Activated CD4-positive, alpha-beta T cell treated with anti-CD3 and anti-CD28 coated beads for 4 hours (primary cell): ENCODE data around the gene FXYD3.
"Not testable (repeated sequence)": the region's sequence is repeated elsewhere in the genome, so short reads cannot be mapped to it uniquely, and the experiment has no call there.

Experiments
- DNase-seq, 2 donors: peaks; one replicate each; pipeline ENCODE4 v3.0.0-alpha.2; 2020

FXYD3 gene

DNA sequence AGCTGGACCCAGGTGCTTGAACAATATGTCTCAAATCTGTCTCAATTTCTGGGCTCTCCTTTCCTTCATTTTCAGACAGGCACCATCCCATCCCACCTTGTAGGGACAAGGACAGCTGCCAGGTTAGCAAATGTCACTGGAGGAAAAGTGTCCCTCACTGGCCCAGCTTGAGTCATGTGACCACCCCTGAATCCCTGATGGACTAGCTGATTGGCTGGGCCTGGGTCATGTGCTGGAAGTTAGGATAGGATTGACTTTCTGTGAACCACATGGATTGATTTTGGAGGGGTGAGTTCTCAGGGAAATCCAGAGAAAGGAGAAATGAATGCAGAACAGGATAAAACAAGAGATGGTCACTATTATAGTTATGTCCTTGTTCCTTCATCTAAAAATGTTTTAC, 28.2 kb upstream of the FXYD3 start:
- DNase-seq, result no peak

DNA sequence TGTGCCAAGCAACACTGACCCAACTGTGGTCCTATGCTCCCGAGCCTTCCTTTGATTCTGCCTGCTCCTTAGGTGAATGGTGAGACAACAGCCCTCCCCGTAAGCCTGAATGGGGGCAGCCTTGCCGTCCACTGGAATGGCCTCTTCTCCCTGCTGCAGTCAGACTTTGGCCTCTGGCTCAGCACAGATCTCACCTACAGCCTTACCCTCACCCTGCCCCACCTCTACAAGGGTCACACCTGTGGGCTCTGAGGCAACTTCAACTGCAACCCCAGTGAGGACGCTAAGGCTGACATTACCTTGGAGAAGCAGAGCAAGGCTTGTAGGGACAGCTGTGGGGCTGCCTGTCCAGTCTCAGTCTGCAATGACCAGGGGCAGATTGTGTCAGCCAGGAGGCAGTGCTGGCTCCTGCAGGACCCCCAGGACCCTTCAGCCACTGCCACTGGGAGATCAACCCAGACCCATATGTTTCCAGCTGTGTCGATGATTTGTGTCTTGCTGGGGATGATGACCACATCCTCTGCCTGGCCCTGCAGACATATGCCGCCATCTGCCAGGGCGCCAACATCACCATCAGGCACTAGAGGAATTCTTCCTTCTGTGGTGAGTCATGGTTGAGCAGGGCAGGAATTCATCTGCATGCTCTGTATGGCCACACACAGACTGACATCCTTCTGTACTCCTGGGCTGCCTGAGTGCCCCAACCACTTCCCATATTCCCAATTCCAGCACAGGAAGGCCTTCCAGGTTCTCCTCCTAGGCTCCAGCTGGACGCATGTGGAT, 27.3 kb upstream of the FXYD3 start:
- no peak for DNase-seq

DNA sequence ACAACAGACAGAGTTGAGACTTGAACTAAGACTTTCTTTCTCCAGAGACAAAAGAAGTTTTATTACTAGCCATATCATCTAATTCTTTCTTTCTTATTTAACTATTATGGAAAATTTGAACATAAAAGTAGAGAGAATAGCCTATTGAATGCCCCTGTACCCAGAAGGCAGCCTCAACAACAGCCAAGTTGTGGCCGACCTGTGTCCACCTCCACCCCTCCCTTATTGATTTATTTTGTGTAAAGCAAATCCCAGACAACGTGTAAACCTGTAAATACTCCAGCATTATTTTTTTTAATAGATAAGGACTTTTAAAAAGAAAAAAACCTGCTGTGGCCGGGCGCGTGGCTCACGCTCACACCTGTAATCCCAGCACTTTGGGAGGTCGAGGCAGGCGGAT, 26.1 kb upstream of the FXYD3 start:
- no peak for DNase-seq

DNA sequence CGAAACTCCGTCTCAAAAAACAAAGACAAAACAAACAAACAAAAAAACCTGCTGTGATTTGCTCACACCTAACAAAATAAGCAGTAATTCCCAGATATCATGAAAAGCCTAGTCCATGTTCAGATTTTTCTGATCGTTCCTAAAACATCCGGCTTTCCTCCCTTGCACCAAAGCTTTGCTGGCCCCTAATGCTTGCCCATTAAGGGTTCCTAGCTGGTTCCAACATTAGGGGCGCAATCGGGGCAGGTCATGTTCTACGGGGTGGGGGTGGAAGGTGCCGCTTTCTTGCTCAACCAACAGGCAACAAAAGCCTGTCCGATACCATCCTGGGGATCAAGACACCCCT, 25.5 kb upstream of the FXYD3 start:
- DNase-seq, result no peak

DNA sequence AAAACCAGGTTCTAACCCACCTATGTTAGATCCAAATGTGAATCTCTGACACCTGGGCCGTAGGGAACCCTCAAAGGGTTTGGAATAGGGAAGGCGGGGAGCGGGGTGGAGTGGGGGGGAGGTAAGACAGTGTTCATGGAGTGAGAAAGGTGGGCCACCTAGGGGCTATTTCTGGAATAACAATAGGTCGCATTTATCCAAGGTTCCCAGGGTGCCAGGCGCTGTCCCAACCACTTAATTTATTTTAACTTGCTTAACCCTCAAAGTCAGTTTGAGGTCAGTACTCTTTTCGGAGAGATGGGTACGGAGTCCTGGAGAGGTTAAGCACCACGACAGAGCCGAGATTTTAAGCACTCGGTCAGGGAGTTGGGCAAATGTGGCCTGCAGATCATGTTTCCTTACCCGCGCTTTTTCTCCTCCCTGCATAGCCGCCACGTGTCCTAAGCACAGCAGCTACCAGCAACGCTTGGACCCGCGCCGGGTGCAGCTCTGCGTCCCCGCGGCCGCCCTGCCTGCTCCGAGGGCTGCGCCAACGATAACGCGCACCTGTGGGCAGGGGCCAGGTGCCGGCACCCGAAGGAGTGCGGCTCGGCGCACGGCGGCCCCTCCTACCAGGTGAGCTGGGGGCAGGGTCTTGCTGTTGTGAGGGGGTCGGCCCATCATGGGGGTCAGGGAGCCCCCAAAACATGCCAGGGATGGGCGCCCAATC, 25.0 kb upstream of the FXYD3 start:
- DNase-seq, result peak; percentile 38 to 49

DNA sequence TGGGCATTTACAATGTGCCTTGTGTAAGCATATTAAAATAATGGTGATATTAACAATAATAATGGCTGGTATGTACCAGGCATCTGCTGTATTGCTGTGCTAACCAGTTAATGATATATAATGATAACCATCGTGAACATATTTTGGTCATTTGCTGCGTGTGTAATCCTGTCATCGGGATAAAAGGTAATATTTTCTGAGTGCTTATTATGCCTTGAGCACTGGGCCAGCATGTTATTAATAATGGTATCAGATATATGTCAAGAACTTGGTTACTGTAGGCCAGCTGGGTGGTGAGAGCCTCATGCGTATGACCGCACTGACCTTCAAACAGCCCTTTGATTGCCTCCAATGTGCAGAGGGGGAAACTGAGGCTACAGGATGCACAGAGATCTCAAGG, 22.2 kb upstream of the FXYD3 start:
- DNase-seq, result no peak

DNA sequence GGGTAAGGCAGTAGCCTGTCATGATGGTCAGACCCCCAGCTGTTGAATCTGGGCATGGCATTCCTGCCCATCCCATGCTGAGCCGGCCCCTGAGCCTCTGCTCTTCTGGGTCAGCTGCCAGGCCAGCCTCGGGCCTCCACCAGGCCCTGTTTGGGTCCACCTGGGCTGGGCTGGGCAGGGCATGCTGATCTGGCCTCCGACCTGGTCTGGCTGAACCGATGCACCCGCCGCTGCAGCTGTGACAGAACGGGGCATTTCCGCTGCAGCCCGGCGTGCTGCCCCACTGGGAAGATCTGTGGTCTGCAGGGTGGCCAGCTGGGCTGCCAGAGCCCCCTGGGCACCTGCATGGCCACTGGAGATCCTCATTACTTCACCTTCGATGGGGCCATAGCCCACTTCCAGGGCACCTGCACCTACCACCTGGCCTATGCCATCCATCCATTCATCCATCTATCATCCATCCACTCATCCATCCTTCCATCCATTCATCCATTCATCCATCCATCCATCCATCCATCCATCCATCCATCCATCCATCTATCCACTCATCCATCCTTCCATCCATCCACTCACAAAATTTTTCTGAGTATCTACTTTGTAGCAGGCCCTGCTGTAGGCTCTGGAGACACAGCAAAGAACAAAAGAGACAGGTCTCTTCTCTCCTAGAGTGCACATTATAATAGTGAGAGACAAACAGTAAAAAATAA, 21.5 kb upstream of the FXYD3 start:
- DNase-seq, result no peak

DNA sequence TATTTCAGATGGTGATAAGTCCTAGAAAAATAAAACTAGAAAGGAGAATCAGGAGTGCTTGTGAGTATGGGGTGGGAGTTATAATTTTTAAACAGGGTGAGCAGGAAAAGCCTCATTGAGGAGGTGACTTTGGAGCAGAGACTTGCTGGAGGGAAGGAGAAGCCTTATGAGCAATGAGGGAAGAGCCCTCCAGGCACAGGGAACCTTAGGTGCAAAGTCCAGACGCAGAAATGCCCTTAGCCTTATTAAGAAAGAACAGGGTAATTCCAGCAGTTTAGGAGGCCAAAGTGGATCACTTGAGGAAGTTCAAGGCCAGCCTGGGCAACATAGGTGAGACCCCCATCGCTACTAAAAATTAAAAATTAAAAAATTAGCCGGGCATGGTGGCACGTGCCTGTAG, 21.0 kb upstream of the FXYD3 start:
- DNase-seq, result no peak

DNA sequence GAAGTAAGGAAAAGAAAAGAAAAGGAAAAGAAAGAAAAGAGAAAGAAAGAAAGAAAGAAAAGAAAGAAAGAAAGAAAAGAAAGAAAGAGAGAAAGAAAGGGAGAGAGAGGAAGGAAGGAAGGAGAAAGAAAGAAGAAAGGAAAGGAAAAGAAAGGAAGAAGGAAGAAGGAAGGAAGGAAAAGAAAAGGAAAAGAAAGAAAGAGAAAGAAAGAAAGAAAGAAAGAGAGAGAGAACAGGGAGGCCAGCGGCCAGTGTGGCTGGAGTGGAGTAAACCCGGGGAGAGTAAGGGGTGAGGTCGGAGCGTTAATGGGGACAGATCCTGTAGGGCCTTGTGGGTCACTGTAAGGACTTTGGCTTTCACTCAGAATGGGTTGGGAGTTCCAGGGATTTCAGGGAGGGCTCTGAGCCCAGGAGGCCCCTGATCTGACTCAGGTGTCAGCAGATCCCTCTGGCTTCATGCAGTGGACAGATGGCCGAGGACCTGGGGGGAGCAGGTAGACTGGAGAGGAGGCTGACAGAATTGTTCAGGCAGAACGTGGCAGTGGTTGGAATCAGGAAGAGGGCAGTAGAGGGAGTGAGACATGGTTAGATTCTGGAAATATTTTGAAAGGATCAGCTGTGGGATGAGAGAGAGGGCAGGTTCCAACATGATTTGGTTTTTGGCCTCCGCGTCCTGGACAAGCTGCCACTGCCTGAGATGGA, 19.8 kb upstream of the FXYD3 start:
- DNase-seq, result no peak

DNA sequence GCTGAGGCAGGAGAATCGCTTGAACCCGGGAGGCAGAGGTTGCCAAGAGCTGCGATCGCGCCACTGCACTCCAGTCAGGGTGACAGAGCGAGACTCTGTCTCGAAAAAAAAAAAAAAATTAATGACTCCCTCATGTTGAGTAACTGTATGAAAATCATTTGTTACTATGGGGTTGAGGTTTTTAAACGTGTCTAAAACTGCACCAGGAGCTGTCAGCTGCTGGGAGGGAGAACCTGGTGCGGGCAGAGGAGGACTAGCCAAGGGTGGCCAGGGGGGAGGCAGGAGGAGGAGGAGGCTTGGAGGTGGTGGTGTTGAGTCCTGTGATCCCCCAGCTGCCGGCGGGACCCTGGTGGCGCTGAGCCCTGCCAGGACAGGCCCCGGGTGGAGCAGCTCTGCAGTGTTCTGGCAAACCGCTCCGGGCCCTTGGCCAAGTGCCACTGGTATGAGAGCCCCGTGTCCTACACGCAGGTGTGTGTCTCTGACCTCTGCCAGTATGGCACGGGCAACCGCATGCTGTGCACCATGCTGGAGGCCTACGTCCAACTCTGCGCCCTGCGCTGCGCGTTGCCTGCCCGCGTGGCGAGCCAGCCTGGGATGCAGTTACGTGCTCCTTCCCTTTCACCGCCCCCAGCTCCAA, 17.1 kb upstream of the FXYD3 start:
- DNase-seq, result no peak

DNA sequence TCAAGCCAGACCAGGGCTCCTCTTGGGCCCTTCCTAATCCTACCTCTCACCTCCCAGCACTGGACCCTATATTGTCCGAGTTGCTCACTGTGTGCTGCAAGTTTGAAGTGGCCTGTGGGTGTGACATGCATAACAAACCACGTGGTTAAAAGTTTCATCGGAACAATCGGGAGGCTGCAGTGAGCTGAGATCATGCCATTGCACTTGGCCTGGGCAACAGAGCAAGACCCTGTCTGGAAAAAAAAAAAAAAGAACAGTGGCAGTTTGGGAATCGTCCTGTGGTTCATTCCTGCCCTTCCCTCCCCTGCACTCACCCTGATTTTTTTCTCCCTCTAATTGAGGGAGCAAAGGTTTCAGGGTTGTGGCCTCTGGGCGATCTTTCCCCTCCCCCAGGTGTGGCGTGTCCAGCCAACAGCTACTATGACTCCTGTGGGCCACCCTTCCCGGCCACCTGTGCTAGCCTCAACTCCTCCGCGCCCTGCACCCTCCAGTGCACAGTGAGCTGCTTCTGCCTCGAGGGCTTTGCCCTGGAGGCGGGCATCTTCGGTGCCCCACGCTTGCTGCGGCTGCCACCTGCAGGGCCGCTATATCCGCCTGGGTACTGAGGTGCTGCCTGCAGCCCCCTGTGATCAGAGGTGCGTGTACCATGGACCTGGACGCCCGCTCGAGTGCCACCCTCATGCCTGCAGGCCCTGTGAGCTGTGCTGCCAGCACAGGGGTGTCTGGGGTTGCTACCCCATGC, 16.3 kb upstream of the FXYD3 start:
- no peak for DNase-seq

DNA sequence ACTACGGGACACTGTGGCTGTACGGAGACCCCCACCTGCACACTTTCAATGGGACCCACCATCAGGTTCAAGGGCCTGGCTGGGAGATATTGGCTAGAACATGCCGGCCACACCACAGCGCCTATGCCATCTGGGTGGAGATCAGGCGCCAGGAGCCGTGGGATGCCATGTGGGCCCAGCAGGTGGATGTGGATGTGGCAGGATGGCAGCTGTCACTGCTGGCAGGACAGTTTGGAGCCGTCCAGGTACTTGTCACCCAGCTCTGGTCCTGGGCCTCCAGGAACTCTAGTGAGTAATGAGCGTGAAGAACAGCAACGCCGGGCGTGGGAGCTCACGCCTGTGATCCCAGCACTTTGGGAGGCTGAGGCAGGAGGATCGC, 15.7 kb upstream of the FXYD3 start:
- DNase-seq, result no peak

DNA sequence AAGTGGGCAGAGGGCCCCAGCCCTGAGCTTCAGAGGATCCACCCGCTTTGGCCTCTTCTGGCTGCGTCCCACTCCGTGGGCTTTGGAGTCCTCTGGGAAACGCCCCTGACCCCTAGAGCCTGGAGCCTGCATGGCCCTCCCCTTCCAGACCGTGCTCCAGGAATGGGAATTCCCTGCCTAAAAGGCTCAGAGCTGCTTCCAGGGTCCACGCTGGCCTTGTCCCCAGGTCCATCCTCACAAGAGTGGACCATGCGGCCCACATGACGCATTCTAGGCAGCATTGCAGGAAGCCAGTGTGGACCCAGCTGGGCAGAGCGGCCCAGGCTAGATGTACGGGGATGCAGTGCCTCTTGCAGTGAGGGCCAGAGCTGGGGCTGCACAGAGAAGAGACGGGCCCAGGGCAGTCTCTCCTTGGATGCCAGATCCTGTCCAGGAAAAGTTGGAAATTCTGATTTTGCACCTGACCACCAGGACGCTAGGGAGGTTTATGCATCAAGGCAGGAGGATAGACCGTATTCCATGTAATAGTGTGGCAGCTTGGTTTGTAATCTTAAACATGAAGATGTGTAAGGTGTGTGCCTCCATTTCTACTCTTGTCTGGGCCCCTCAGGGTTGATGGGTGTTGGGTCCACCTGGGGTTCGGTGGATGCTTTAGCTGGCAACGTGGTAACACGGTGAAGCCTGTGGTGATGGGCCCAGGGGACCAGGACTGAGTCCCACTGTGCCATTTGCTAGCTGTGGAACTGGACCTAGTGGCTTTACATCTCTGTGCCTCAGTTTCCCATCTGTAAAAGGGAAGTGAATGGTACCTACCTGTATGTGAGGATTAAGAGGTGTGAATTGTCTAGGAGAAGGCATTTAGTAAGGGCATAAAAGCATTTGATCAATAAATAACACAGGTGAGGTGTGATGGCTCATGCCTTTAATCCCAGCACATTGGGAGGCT, 14.8 kb upstream of the FXYD3 start:
- DNase-seq, result no peak

DNA sequence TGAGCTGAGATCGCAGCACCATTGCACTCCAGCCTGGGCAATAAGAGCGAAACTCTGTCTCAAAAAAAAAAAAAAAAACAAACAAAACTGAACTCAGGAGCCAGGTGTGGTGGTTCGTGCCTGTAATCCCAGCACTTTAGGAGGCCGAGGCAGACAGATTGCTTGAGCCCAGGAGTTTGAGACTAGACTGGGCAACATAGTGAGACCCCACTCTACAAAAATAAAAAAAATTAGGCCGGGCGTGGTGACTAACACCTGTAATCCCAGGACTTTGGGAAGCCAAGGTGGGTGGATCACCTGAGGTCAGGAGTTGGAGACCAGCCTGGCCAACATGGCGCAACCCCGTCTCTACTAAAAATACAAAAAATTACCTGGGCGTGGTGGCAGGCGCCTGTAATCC, 13.7 kb upstream of the FXYD3 start:
- not testable (repeated sequence) for DNase-seq

DNA sequence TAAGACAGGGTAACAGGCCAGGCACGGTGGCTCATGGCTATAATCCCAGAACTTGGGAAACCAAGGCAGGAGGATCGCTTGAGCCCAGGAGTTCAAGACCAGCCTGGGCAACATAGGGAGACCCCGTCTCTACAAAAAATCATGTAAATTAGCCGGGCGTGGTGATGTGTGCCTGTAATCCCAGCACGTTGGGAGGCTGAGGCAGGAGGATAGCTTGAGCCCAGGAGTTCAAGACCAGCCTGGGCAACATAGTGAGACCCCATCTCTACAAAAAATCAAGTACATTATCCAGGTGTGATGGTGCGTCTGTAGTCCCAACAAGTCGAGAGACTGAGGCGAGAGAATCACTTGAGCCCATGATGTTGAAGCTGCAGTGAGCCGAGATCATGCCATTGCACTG, 12.0 kb upstream of the FXYD3 start:
- not testable (repeated sequence) for DNase-seq

DNA sequence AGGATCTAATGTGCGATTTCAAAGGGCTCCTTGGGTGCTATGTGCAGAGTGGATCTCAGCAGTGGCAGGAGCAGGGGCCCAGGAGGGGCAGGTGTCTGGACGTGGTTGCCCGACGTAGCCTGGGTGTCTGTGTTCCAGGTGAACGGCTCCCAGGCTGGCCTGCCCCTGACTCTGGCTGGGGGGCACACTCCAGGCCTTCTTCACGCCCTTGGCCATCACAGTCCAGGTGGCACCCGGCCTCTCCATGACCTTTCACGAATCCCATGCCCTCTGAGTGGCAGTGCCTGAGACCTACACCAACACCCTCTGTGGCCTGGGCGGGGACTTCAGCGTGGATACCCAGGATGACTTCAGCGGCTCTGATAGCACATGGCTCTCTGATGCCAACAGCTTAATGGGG, 11.3 kb upstream of the FXYD3 start:
- DNase-seq, result no peak

DNA sequence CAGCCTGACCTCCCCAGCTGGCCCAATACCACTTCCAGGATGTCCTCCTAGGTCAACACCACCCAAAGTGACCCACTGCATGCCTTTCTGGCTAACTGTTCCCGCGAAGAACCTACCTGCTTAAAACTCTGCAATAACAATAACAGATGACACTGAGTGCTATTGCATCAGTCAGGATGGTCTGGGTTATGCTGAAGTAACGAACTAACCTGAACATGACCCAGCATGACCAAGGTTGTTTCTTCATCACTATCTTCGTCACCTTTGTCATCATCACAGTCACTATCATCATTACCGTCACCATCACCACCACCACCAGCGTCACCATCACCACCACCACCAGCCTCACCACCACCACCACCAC, 10.6 kb upstream of the FXYD3 start:
- DNase-seq, result no peak

DNA sequence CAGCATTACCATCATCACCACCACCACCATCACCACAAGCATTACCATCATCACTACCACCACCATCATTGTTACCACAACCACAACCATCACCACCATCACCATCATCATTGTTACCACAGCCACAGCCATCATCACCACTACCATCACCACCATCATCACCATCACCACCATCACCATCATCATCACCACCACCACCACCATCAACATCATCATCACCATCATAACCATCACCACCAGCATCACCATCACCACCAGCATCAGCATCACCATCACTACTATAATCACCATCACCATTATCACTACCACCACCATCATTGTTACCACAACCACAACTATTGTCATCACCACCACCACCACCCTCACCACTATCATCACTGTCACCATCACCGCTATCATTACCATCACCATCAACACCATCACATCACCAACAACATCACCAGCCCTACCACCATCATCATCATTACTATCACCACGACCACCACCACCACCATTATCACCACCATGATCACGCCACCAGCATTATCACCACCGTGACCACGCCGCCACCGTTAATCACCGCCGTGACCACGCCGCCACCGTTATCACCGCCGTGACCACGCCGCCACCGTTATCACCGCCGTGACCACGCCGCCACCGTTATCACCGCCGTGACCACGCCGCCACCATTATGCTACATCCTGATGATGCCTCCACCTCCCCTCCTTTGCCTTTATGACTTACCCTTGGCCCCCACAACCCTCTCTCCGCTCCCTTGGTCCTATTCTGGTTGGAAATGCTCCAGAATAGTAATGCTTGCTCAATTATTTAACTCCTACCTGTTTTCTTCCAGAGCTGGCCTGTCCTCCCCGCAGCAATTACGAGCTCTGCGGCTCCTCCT, 10.0 kb upstream of the FXYD3 start:
- no peak for DNase-seq

DNA sequence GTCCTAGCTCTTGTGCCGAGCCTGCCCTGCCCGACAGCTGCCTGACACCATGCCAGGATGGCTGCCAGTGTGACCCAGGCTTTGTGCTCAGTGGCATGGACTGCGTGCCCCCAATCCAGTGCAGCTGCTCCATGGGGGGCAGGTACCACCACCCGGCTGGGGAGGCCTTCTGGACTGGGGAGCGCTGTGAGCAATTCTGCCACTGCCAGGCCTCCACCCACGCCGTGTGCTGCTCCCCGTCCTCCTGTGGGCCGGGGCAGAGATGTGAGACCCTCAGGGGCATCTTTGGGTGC, 9.4 kb upstream of the FXYD3 start:
- DNase-seq, result no peak

DNA sequence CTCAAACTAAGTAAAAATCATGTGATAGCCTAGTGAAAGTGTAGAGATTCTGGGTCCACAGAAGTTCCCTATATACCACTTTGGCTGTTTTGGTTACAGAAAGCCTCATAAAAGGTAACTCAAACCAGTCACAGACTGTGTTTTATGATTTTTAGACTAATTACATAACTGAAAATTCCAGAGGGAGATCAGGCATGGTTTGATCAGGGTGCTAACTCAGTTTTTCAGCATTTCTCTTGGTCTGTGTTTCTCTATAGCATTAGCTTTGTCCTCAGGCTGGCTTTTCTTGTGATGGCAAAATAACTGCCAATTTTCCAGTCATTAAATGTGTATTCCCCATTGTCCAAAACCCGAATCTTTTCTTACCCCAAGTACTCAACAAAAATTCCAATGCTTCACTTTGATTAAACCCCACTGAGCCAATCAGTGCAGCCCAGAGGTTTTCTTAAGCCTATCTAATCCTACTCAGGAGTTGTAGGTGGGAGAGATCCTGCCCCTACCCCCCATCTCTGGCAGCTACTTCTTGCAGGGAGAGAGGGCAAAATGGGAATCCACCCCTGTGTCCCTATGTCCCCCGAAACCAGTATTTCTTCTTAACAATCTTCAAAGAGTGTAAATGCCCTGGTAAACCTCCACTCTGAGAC, 8.6 kb upstream of the FXYD3 start:
- DNase-seq, result no peak
